ENCODE measurements around the gene STAB1. TPM values are rescaled to one million over a fixed set of nuclear protein-coding genes. Genes with fewer than 3 reads are reported as not detected.
A peak's percentile ranks its signal among the peaks of the same experiment; 100 is the strongest.

The STAB1 gene
- total and polyA plus RNA-seq, 8 donors = 8.2 to 140 (median 50.5) TPM

DNA sequence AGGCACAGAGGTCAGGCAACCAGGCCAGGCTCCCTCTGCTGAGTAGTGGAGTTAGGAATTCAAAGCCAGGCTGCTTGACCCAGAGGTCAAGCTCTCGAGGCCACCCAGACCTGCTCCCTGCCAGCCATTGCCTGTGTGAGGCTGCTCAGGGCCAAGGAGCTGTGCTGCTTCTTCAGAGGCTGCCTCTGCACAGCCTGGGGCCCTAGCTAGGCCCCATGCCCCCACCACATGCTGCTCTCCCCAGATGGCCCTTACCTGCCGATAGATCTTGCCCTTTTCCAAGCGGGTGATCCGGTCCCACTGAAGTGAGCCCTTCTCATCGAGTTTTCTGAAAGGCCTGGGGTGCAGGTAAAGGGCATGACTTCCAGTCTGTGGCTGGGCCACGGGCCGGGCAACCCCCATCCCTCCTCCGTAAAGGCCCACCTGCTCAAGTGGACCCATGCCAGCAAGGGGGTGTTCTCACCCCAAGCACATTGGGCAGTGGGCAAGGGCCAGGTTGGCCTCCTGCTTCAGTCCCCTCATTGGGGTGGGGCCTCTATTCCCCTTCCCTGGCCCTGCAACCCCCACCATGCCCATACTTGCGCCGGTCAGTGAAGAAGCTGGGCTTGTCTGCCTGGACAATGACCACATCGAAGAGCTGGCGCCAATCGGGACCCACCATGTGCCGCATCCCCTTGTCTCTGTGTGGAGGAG is 32.0 kb downstream of the STAB1 start:
- peak in 3 of 6 donors; percentile 12 to 47 (median 30) for DNase-seq
- Histone ChIP-seq H3K27ac (no peak overlapping the region), H3K36me3 (no peaks in the 10 kb centered on the region), H3K4me3 (no peak overlapping the region), H3K27me3 (no peaks in the 10 kb centered on the region), H3K4me1 (no peaks in the 10 kb centered on the region), H3K9me3 (no peaks in the 10 kb centered on the region)
- intact Hi-C loops (cut with DNase I) = no loop called here
- FAIRE-seq = no peak
- ATAC-seq = no peak
- TF ChIP-seq, protein P1, sequence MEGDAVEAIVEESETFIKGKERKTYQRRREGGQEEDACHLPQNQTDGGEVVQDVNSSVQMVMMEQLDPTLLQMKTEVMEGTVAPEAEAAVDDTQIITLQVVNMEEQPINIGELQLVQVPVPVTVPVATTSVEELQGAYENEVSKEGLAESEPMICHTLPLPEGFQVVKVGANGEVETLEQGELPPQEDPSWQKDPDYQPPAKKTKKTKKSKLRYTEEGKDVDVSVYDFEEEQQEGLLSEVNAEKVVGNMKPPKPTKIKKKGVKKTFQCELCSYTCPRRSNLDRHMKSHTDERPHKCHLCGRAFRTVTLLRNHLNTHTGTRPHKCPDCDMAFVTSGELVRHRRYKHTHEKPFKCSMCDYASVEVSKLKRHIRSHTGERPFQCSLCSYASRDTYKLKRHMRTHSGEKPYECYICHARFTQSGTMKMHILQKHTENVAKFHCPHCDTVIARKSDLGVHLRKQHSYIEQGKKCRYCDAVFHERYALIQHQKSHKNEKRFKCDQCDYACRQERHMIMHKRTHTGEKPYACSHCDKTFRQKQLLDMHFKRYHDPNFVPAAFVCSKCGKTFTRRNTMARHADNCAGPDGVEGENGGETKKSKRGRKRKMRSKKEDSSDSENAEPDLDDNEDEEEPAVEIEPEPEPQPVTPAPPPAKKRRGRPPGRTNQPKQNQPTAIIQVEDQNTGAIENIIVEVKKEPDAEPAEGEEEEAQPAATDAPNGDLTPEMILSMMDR (IDR thresholded peaks at IDR 0.05) = no peak
- WGBS, 2 donors = 96 to 97% methylated on average over 14 of the region's 14 CpGs

- intact Hi-C loops (cut with DNase I) = no loop called here
- Histone ChIP-seq H3K4me3 (no peak overlapping the region), H3K9me3 (no peaks in the 10 kb centered on the region), H3K4me1 (no peaks in the 10 kb centered on the region), H3K27me3 (no peaks in the 10 kb centered on the region), H3K27ac (no peak overlapping the region), H3K36me3 (no peaks in the 10 kb centered on the region)
- TF ChIP-seq, protein P1 (IDR thresholded peaks at IDR 0.05) = no peak
- DNase-seq (peak in 4 of 6 donors; percentile 12 to 59 (median 31)), ATAC-seq (no peak), FAIRE-seq (no peak)
- WGBS, 2 donors = 82 to 85% methylated on average over 18 of the region's 18 CpGs
Observed at GRCh38 chr3:52527732-52528585, 32.8 kb downstream of the STAB1 start.

DNA sequence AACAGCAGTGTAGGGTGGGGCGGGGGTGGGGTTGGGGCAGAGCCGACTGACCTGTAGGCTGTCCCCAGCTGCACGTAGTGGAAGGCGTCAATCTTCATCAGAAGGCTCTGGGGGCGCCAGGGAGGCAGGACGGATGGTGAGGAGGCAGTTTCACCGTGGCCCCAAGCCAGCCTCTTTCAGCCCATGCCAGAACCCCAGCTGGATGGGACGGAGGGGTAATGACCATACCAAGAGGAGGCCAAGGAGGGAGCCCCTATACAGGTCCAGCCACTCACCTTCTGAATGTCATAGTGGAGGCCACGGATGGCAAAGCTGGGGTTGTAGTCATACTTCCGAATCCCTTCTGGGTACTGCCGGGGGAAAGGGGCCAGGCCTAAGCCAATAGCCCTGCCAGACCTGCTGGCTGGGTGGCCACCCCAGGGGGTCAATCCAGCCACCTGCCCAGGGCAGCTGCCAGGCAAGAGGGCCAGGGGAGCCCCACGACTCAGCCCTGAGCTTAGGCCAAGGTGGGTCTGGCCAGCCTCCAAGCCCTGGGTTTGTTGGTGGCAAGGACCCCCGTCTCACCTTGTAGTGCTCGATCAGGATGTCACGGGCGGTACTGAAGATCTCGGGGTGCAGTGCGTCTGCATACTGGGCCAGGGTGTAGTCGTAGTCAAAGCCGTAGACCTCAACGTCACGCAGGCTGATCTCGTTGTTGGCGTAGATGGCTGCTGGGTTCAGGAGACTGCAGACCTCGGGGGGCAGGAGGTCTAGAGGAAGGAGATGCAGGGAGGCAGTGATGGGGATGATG is 33.6 kb downstream of the STAB1 start:
- H3K4me3 ChIP-seq = no peak overlapping the region
- no peaks in the 10 kb centered on the region for H3K27me3 ChIP-seq
- intact Hi-C loops (cut with DNase I) = no loop called here
- TF ChIP-seq, protein P1 (IDR thresholded peaks at IDR 0.05) = no peak
- 93% methylated on average over 25 of the region's 25 CpGs for WGBS, 2 donors
- DNase-seq = peak in 4 of 6 donors; percentile 15 to 58 (median 47)
- H3K4me1 ChIP-seq = no peaks in the 10 kb centered on the region
- H3K27ac ChIP-seq = no peak overlapping the region
- FAIRE-seq = no peak
- no peaks in the 10 kb centered on the region for H3K36me3 ChIP-seq
- no peak for ATAC-seq
- no peaks in the 10 kb centered on the region for H3K9me3 ChIP-seq

DNA sequence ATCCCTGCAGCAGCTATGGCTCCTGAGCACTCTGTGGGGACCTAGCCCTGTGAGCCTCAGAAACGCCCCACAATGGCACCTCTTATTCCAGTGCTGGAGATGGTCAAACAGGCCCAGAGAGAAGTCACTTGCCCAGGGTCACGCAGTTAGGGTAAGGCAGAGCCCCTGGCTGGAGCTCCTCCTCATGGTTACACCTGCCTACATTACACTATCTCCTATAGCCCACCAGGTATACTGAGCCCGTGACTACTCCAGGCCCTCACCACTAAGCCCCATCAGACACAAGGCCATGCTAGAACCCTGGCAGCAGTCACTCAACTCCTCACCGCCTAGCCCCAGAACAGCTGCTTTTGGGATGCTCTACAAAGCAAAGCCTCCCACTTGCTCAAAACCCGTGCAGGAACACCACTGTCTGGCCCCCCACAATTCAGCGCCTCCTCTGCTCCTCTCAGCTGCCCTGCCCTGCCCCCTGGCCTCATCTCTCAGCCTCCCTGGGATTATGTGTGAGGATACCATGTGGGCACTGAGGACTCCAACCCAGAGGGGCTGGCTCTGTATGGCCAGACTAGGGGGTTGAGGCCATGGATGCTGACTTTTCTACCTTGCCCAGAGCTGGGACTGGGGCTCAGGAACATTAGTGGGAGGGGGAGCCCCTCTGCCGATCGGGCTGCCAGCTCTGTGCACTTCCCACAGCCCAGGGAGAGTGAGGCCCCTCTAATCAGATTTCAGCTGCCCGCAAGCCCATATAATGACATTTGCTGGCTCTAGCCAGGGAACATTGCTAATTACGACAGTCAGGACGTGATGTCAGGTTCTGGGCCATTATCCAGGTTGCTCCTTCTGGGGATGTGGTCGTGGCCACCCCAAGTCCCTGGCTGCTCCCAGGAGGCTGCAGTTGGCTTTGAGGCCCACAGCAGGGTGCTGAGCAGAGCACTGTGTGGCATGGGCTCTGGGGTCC is 34.5 kb downstream of the STAB1 start:
- ATAC-seq = no peak
- no peak overlapping the region for H3K4me3 ChIP-seq
- H3K36me3 ChIP-seq = no peaks in the 10 kb centered on the region
- no peak overlapping the region for H3K27ac ChIP-seq
- no peak for FAIRE-seq
- DNase-seq = peak in 3 of 6 donors; percentile 14 to 41 (median 18)
- TF ChIP-seq, protein P1 (IDR thresholded peaks at IDR 0.05) = no peak
- no peaks in the 10 kb centered on the region for H3K9me3 ChIP-seq
- intact Hi-C loops (cut with DNase I) = no loop called here
- H3K4me1 ChIP-seq = no peaks in the 10 kb centered on the region
- no peaks in the 10 kb centered on the region for H3K27me3 ChIP-seq
- WGBS, 2 donors = 71 to 76% methylated on average over 12 of the region's 12 CpGs
